Activated CD8-positive, alpha-beta T cell treated with anti-CD3 and anti-CD28 coated beads for 36 hours (primary cell): Measurements from ENCODE around the gene NDUFS6. TPM values are rescaled to one million over a fixed set of nuclear protein-coding genes. Genes with fewer than 3 reads are reported as not detected.

ENCODE experiments used
- ATAC-seq: fragments of 200-7000 bp; cut with Tn5 transposase; one replicate; pipeline ENCODE4 v1.10.0; 2021; ENCODE audit warnings: mild to moderate bottlenecking, moderate library complexity
- CTCF ChIA-PET: fragments of 350-600 bp; sonication (Branson Sonifier 250); formaldehyde crosslinking; loops from one replicate; lab custom pipeline; 2021; ENCODE audit warnings: antibody characterized with exemption; lab: Charles Lee
- POLR2A ChIA-PET: fragments of 350-600 bp; sonication (Branson Sonifier 250); formaldehyde crosslinking; loops from one replicate; lab custom pipeline; 2021; ENCODE audit warnings: antibody characterized with exemption; lab: Charles Lee
- DNase-seq: peaks from one replicate; pipeline ENCODE4 v3.0.0-alpha.2; 2020
- H3K27ac Mint-ChIP-seq: one replicate; pipeline ENCODE4 v1.8.0; 2021; ENCODE audit warnings: mild to moderate bottlenecking, mixed read lengths
- H3K27me3 Mint-ChIP-seq: one replicate; pipeline ENCODE4 v1.8.0; 2021; ENCODE audit warnings: mixed read lengths
- H3K36me3 Mint-ChIP-seq: one replicate; pipeline ENCODE4 v1.8.0; 2021; ENCODE audit warnings: low read depth, mixed read lengths
- H3K4me1 Mint-ChIP-seq: one replicate; pipeline ENCODE4 v1.8.0; 2021; ENCODE audit warnings: low read depth, mixed read lengths
- H3K4me3 Mint-ChIP-seq: one replicate; pipeline ENCODE4 v1.8.0; 2021; ENCODE audit warnings: mild to moderate bottlenecking, moderate library complexity, mixed read lengths
- H3K9me3 Mint-ChIP-seq: one replicate; pipeline ENCODE4 v1.8.0; 2021; ENCODE audit warnings: mixed read lengths
- intact Hi-C: fragments of 100-400 bp; cut with micrococcal nuclease; formaldehyde crosslinking; loops from one replicate; pipeline ENCODE4 v1.10.0; 2022
- total RNA-seq, 2 experiments: library from RNA; stranded (reverse); gene quantifications; one replicate each; pipeline ENCODE4 v1.2.3, GENCODE V29; 2021
- TF ChIP-seq, protein P1 (sequence below): fragments of 200-600 bp; IDR thresholded peaks from one replicate; pipeline ENCODE4 v1.8.0; 2022; ENCODE audit warnings: antibody characterized with exemption, mild to moderate bottlenecking

The NDUFS6 gene
- total RNA-seq, 2 experiments from 2014 or later = 32.2 to 39.1 TPM

DNA sequence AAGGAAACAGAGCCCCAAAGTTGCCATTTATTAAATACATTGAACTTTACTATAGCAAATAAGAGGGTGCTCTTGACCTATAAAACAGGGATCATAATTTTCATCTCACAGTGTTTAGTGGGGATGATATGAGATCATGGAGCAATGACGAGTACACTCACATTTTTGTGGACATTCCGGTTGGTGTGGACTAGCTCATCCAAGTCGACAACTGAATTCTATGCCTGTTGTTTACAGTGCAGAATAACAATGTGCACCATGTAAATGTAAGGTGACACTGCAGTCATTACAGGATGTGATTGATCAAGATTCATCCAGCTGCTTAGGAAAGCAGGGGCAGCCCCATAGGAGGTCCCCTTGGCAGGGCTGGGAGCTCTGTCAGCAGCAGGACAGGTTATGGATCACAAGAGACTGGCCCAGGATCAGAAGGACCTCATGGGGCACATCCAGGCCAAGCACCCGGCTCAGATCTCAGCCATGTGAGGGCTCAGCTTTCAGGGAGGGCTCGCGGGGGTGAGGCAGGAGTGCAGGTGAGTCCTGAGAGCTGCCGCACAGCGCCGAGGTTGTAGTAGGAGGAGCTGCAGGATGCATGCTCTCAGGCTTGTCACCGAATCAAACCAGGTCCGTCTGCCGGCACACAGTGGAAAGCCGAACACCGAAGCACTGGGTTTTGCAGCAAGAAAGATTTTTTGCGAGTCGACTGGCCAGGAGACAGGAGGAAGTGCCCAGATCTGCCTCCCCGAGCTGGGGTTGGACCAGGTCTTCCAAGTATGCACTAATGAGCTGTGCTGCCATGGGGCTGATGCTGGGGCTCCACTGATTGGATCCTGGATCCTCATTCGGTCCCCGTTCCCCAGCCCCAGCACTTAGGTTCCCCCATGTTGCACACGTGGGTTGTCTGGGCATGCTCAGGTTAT lies 29.8 kb upstream of the NDUFS6 start:
- no peaks in the 10 kb centered on the region for H3K9me3 Mint-ChIP-seq
- no peaks in the 10 kb centered on the region for H3K27me3 Mint-ChIP-seq
- POLR2A ChIA-PET = interaction anchor here (1.6 kb wide), 1 partner anchor 19 kb away, joined by 4 read pairs; no protein-coding TSS in a partner anchor
- no peaks in the 10 kb centered on the region for H3K36me3 Mint-ChIP-seq
- no peak overlapping the region for H3K27ac Mint-ChIP-seq
- intact Hi-C loops = no loop called here
- no peak overlapping the region for H3K4me3 Mint-ChIP-seq
- CTCF ChIA-PET = interaction anchor here (1.2 kb wide), 1 partner anchor 105 kb away, joined by 4 read pairs; no protein-coding TSS in a partner anchor
- peaks cover 4% of the 10 kb centered on the region for H3K4me1 Mint-ChIP-seq
- ATAC-seq (no peak), DNase-seq (no peak)
- TF ChIP-seq, protein P1, sequence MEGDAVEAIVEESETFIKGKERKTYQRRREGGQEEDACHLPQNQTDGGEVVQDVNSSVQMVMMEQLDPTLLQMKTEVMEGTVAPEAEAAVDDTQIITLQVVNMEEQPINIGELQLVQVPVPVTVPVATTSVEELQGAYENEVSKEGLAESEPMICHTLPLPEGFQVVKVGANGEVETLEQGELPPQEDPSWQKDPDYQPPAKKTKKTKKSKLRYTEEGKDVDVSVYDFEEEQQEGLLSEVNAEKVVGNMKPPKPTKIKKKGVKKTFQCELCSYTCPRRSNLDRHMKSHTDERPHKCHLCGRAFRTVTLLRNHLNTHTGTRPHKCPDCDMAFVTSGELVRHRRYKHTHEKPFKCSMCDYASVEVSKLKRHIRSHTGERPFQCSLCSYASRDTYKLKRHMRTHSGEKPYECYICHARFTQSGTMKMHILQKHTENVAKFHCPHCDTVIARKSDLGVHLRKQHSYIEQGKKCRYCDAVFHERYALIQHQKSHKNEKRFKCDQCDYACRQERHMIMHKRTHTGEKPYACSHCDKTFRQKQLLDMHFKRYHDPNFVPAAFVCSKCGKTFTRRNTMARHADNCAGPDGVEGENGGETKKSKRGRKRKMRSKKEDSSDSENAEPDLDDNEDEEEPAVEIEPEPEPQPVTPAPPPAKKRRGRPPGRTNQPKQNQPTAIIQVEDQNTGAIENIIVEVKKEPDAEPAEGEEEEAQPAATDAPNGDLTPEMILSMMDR = no peak

DNA sequence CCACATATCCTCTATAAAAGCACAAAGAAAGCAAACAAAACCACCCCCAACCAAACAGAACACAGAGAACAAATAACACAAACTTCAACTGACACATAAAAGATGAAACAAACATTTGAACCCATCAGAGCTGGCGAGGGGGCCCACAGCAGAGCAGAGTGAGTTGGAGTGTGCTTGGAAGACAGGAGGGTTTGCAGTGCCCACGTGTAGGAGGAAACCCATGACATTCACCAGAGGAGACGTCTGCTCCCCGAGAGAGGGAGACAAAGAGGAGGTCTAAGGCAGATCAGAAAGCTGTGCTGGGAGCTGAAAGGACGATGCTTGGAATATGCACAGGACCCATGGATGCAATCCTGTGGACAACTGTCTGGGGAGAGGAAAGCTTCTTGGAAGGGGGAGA lies 28.6 kb upstream of the NDUFS6 start:
- ChIA-PET CTCF (interaction anchor here (0.7 to 1.4 kb wide), 5 partner anchors 9 to 106 kb away, joined by 3 to 6 read pairs (median 4); no protein-coding TSS in a partner anchor), POLR2A (interaction anchor here (1.0 kb wide), 1 partner anchor 31 kb away, joined by 3 read pairs; no protein-coding TSS in a partner anchor)
- DNase-seq (no peak), ATAC-seq (no peak)
- no peak overlapping the region for H3K4me3 Mint-ChIP-seq
- intact Hi-C loops = no loop called here
- H3K9me3 Mint-ChIP-seq = no peaks in the 10 kb centered on the region
- H3K27me3 Mint-ChIP-seq = no peaks in the 10 kb centered on the region
- no peak overlapping the region for H3K27ac Mint-ChIP-seq
- TF ChIP-seq, protein P1 = no peak
- H3K4me1 Mint-ChIP-seq = peaks cover 4% of the 10 kb centered on the region
- H3K36me3 Mint-ChIP-seq = no peaks in the 10 kb centered on the region

DNA sequence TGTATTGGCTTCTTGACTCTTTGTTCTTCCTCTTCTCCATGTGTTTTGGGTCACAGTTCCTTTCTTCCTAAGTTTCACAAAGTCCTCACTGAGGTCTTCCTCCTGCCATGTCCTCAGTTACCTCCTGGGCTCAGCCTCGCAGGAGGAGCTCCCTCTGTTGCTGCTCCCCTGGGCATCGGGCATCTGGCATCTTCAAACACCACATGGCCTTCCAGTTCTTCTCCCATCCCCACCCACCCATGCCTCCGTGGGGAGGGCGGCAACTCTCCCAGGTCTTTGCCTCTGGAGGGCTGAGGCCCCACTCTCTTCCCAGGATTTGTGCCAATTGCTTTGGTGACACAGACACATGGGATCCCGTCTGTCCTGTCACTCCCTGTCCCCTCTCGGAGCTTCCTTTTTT lies 24.4 kb upstream of the NDUFS6 start:
- ATAC-seq = no peak
- DNase-seq = no peak
- intact Hi-C loops = no loop called here
- peaks cover 4% of the 10 kb centered on the region for H3K4me1 Mint-ChIP-seq
- H3K27me3 Mint-ChIP-seq = no peaks in the 10 kb centered on the region
- TF ChIP-seq, protein P1 = no peak
- H3K4me3 Mint-ChIP-seq = no peak overlapping the region
- H3K27ac Mint-ChIP-seq = no peak overlapping the region
- ChIA-PET POLR2A (interaction anchor here (0.9 to 1.1 kb wide), 2 partner anchors 14 to 23 kb away, joined by 3 to 4 read pairs; partner anchors contain the start of gene MRPL36), CTCF (interaction anchor here (1.0 kb wide), 1 partner anchor 41 kb away, joined by 3 read pairs; no protein-coding TSS in a partner anchor)
- no peaks in the 10 kb centered on the region for H3K36me3 Mint-ChIP-seq
- H3K9me3 Mint-ChIP-seq = no peaks in the 10 kb centered on the region

DNA sequence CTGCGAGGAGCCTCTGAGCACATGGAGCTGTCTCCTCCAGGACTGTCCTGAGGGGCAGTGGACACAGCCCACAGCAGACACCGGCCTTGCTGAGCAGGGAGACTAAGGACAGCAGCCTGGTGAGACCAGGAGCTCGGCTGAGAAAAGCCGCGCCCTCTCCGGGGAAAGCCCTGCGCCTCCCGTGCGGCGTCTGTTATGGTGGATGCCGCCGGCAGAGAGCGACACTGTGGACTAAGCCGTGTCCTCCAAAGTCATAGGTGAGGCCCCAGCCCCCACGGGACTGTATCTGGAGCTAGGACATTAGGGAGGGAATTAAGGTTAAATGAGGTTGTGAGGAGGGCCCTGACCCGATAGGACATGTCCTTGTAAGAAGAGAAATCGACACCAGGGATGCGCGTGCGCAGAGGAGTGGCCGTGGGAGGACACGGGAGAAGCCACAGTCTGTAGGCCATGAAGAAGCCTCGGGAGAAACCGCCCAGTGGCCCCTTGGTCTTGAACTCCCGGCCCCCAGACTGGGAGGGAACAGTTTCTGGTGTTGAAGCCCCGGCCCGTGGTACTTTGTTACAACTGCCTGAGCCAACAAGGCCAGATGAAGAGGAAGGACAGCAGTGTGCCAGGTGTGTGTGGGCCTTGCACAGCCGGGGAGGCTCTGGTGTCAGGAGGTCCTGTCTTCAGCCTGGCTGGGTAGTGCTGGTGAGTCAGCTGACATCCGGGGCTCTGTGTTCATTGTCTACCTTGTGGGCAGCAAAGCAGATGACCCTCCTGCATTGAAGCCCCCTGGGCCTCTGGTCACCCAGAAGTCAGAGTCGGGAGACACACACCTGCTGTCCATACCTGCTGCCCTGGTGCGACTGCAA lies 23.7 kb upstream of the NDUFS6 start:
- intact Hi-C loops = no loop called here
- H3K27ac Mint-ChIP-seq = no peak overlapping the region
- H3K36me3 Mint-ChIP-seq = no peaks in the 10 kb centered on the region
- ChIA-PET POLR2A (interaction anchor here (1.0 to 1.1 kb wide), 2 partner anchors 13 to 21 kb away, joined by 3 read pairs; no protein-coding TSS in a partner anchor), CTCF (interaction anchor here (1.0 kb wide), 1 partner anchor 41 kb away, joined by 3 read pairs; no protein-coding TSS in a partner anchor)
- no peak overlapping the region for H3K4me3 Mint-ChIP-seq
- TF ChIP-seq, protein P1 = no peak
- no peaks in the 10 kb centered on the region for H3K27me3 Mint-ChIP-seq
- H3K9me3 Mint-ChIP-seq = no peaks in the 10 kb centered on the region
- peaks cover 3% of the 10 kb centered on the region for H3K4me1 Mint-ChIP-seq
- DNase-seq (no peak), ATAC-seq (no peak)
